SKM-1 treated with dmso at 0.1 percent for 144 hours (cell line): Measurements from ENCODE around the gene PLEK.
"Not testable (repeated sequence)": the region's sequence is repeated elsewhere in the genome, so short reads cannot be mapped to it uniquely, and the experiment has no call there.

Source experiments
- DNase-seq: peaks from one replicate; lab custom pipeline; 2025; ENCODE audit not compliant: unreplicated experiment; lab: John Stamatoyannopoulos, UW

PLEK gene

DNA sequence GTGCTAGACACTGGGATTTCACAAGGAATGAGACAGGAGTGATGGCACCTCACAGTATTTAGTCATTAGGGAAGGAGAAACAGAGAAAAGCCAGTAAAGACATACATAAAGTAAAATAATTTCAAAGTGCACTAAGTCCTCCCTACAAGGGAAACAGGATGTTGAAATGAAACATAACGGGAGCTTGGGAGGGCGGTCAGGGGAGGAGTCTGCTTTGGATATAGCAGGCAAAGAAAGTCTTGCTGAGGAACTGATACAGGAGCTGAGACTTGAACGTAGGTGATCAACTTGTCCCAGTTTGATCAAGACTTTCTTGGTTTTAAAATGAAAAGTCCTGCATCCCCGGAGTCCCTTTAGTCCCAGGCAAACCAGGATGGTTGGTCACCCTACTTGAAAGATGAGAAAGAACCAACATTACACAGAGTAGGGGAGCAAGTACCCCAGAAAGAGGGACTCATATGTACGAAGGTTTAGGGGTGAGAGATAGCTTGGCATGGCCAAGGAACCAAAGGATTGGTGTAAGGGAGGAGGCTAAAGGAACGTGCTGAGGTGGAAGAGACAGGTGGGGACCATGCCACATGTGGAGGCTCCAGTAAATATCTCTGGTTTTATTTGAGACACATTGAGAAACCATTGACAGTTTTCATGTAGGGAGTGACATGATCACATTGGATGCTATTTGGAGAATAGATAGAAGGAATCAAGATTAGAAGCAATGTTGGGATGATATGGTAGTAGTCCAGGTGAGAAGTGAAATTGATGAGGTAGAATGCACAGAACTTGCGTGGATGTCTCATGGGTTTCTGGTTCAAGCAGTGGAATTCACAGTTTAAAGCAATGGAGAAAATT, 73.6 kb downstream of the PLEK start:
- no peak for DNase-seq

DNA sequence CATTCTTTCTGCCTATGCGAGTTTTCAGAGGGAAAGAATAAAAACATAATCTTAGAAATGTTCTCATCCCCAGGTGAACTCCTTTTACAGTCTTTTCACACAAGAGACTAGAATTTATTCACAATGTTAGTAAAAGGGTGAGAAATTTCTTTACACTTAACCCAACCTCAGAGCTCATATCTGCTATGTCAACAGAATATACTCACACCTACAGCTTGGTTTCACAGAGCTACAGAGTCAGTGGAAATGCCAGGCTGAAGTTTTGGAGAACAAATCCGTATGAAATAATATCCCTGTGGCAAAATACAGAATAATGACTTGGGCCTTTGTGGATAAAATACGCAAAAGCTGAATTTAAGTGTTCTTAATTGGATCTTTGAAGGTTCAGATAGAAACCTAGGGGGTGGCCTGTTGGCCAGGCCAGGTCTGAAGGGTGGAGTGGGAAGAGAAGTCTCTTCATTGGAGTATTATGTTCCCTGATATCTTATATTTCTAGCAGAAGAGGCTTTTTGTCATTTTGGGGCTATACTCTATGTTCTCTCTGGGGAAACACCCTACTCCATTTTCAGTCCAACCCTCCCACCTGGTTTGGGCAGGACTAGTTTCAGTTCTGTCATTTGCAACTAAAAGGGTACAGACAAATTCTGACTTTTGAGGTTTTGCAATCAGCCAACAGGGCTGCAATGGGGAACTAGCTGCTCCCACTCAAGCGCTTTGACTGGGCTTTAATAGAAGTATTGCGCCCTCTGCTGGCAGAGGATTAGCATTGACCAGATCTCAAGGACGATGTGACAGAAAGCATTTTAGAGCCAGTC, 76.3 kb downstream of the PLEK start:
- DNase-seq, result peak; percentile 98

DNA sequence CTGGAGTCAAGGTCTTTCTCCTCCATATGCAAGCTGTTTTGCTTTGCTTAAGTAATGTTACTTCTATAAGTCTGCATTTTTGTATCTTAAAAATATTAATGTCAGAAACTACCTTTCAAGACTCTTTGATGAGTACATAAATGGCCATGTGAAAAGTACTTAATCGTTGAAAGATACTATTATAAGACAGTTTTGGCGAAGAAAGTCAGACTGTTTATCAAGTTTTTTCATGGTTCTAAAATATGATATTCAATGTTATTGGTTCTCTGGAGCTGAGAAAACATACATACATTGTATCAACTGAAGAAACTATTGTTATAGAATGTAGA, 76.9 kb downstream of the PLEK start:
- no peak for DNase-seq

- not testable (repeated sequence) for DNase-seq
Measured at GRCh38 chr2:68446425-68446824, 81.3 kb downstream of the PLEK start.
